Heart left ventricle (tissue), 13 donors: ENCODE data around the gene NR0B2.

Source experiments
- POLR2A ChIP-seq, 2 donors: fragments of 450-650 bp; IDR thresholded peaks; one replicate each; pipeline ENCODE4 v1.6.1; 2017; ENCODE audit warnings: antibody characterized with exemption in 2 of 2, mild to moderate bottlenecking in 2 of 2, moderate library complexity in 2 of 2
- TF ChIP-seq, protein P1 (sequence below), 12 donors: fragments of 200-600 bp; sonication (generic) in 4 of 12; IDR thresholded peaks; one replicate each; pipeline versions ENCODE4 v1.5.0 to v1.8.0; 2018 to 2022; ENCODE audit warnings: antibody characterized with exemption in 12 of 12, mild to moderate bottlenecking in 5 of 12
- donor health status: ischemic (EF 13 %, LVEDD 7.1; RV severe dilation, severe dysfunction).
- donor health status: DM: no; HTN: yes; CAD: no.
- donor health status: DM: no; HTN: no; CAD: no.
- donor health status: ischemic (EF 25% LVEDD 6.9; RV normal size, moderate dysfunction).
- donor health status: ischemic (EF 25% LVEDD 5.7; RV mildly dilated, moderate dysfunction).
- donor health status: ischemic (EF 35%, LVEDD 5.7; RV mildly dilated, moderate dysfunction).
- donor health status: nonischemic (EF 11% LVEDD 7.7; RV severe dilation, severe dysfunction).
- donor health status: DM: yes; HTN: yes; CAD: no.
- donor health status: PGD.
- donor health status: ischemic (EF 29% LVEDD 5.4; RV normal size, mild dysfunction).
- donor health status: nonischemic (EF 23%, LVEDD 6.1; RV moderate dilation, normal function).

GRCh38 chr1:26959270-26959669 lies 45.5 kb upstream of the NR0B2 start:
- no peak for TF ChIP-seq POLR2A (IDR thresholded peaks at IDR 0.05)
- TF ChIP-seq, protein P1, sequence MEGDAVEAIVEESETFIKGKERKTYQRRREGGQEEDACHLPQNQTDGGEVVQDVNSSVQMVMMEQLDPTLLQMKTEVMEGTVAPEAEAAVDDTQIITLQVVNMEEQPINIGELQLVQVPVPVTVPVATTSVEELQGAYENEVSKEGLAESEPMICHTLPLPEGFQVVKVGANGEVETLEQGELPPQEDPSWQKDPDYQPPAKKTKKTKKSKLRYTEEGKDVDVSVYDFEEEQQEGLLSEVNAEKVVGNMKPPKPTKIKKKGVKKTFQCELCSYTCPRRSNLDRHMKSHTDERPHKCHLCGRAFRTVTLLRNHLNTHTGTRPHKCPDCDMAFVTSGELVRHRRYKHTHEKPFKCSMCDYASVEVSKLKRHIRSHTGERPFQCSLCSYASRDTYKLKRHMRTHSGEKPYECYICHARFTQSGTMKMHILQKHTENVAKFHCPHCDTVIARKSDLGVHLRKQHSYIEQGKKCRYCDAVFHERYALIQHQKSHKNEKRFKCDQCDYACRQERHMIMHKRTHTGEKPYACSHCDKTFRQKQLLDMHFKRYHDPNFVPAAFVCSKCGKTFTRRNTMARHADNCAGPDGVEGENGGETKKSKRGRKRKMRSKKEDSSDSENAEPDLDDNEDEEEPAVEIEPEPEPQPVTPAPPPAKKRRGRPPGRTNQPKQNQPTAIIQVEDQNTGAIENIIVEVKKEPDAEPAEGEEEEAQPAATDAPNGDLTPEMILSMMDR (IDR thresholded peaks at IDR 0.05) = no peak
